Spleen (tissue), 11 donors: ENCODE results near the gene HMX2. TPM values are rescaled to one million over a fixed set of nuclear protein-coding genes. Genes with fewer than 3 reads are reported as not detected.
A peak's percentile ranks its signal among the peaks of the same experiment; 100 is the strongest.

Source experiments
- DNase-seq: peaks from one replicate; pipeline ENCODE4 v3.0.0-alpha.2; 2020
- H3K27ac ChIP-seq, 8 donors: fragments of 200-600 bp; sonication (generic) in 7 of 8; 1 replicate in 4 of 8; 2 replicates in 4 of 8; pipeline versions ENCODE4 v1.5.0 to v1.8.0; 2016 to 2021; ENCODE audit warnings: inconsistent platforms in 4 of 8, mild to moderate bottlenecking in 4 of 8, moderate library complexity in 1 of 8
- H3K27me3 ChIP-seq, 7 donors: fragments of 200-600 bp; sonication (generic) in 6 of 7; replicated peaks in 1 of 7; 1 replicate in 4 of 7; 2 replicates in 3 of 7; pipeline versions ENCODE4 v1.5.0 to v1.8.0; 2016 to 2021; ENCODE audit warnings: inconsistent platforms in 3 of 7, mild to moderate bottlenecking in 1 of 7
- H3K36me3 ChIP-seq, 6 donors: fragments of 200-600 bp; sonication (generic) in 5 of 6; 1 replicate in 4 of 6; 2 replicates in 2 of 6; pipeline versions ENCODE4 v1.5.0 to v1.8.0; 2016 to 2021; ENCODE audit warnings: inconsistent platforms in 2 of 6
- H3K4me1 ChIP-seq, 6 donors: fragments of 200-600 bp; sonication (generic) in 5 of 6; 1 replicate in 3 of 6; 2 replicates in 3 of 6; pipeline versions ENCODE4 v1.5.0 to v1.8.0; 2016 to 2021; ENCODE audit warnings: inconsistent platforms in 3 of 6
- H3K4me3 ChIP-seq, 8 donors: fragments of 200-600 bp; sonication (generic) in 7 of 8; 1 replicate in 4 of 8; 2 replicates in 4 of 8; pipeline versions ENCODE4 v1.5.0 to v1.8.0; 2016 to 2021; ENCODE audit warnings: inconsistent platforms in 4 of 8, mild to moderate bottlenecking in 4 of 8, moderate library complexity in 2 of 8
- H3K9me3 ChIP-seq, 8 donors: fragments of 200-600 bp; sonication (generic) in 7 of 8; 1 replicate in 4 of 8; 2 replicates in 4 of 8; pipeline versions ENCODE4 v1.5.0 to v1.8.0; 2016 to 2021; ENCODE audit warnings: inconsistent platforms in 4 of 8
- POLR2A ChIP-seq, 3 donors: fragments of 450-650 bp; IDR thresholded peaks; one replicate each; pipeline ENCODE4 v1.5.1; 2017; ENCODE audit warnings: antibody characterized with exemption in 3 of 3, mild to moderate bottlenecking in 1 of 3
- POLR2AphosphoS5 ChIP-seq, 3 donors: sonication (generic); formaldehyde crosslinking; IDR thresholded peaks; one replicate each; pipeline ENCODE4 v1.5.1; 2017; ENCODE audit warnings: antibody characterized with exemption in 3 of 3
- WGBS, 5 donors: extraction: QIAGEN DNeasy Blood & Tissue Kit in 3 of 5; methylation state at CpG; one replicate each; pipeline versions ENCODE4 v1.1.5 to v1.1.7; 2013 to 2018; 5-methylcytosine and 5-hydroxymethylcytosine counted together
- intact Hi-C: fragments of 100-400 bp; cut with DNase I; formaldehyde crosslinking; loops from one replicate; pipeline ENCODE4 v1.15.0; 2023; ENCODE audit warnings: low total_unique reads
- polyA plus RNA-seq, 3 donors: library from polyadenylated mRNA; stranded (reverse); fragments of 200-250 nt; gene quantifications; one replicate each; pipeline ENCODE4 v1.2.1, GENCODE V29; 2013
- total RNA-seq, 7 donors: library from RNA; depleted of rRNA in 3 of 7; stranded (reverse); fragments of >200 nt in 3 of 7; fragmentation: NEBNext Ultra II Directional in 4 of 7; extraction: Animal tissue kit (Norgen Biotek cat#: 25700) in 4 of 7; gene quantifications; one replicate each; pipeline versions ENCODE4 v1.1.0 to v1.2.1, GENCODE V29; 2016 to 2021
- TF ChIP-seq, protein P1 (sequence below), 11 experiments: fragments of 200-600 bp in 7 of 11; fragments of 450-650 bp in 4 of 11; sonication (generic) in 4 of 11; IDR thresholded peaks in 8 of 11; conservative IDR thresholded peaks in 3 of 11; 1 replicate in 7 of 11; 2 replicates in 4 of 11; pipeline versions ENCODE4 v1.4.0 to v1.8.0; 2016 to 2021; ENCODE audit warnings: antibody characterized with exemption in 11 of 11, inconsistent platforms in 4 of 11, mild to moderate bottlenecking in 1 of 11
- donor health status: healthy with polysubstance abuse.
- donor health status: DM: no; HTN: no; CAD: no; lungs with moderate emphysema.
- donor health status: DM: no; HTN: no; CAD: no.
- donor health status: Bipolar disorder and iron deficiency.
- donor health status: healthy.
- donor health status: DM: no; HTN: no; CAD: no.
- donor health status: DM: yes; HTN: yes; CAD: no.

HMX2 gene
- total and polyA plus RNA-seq, 10 donors: 0.08 TPM; not detected in 9

GRCh38 chr10:123136806-123137642 lies 10.9 kb upstream of the HMX2 start:
- peaks cover 40 to 83% (median 69%) of the 10 kb centered on the region in 6 donors for H3K4me1 ChIP-seq
- WGBS, 5 donors: 1 to 6% (median 4%) methylated on average over 28 to 83 of the region's 83 CpGs
- TF ChIP-seq, protein P1, sequence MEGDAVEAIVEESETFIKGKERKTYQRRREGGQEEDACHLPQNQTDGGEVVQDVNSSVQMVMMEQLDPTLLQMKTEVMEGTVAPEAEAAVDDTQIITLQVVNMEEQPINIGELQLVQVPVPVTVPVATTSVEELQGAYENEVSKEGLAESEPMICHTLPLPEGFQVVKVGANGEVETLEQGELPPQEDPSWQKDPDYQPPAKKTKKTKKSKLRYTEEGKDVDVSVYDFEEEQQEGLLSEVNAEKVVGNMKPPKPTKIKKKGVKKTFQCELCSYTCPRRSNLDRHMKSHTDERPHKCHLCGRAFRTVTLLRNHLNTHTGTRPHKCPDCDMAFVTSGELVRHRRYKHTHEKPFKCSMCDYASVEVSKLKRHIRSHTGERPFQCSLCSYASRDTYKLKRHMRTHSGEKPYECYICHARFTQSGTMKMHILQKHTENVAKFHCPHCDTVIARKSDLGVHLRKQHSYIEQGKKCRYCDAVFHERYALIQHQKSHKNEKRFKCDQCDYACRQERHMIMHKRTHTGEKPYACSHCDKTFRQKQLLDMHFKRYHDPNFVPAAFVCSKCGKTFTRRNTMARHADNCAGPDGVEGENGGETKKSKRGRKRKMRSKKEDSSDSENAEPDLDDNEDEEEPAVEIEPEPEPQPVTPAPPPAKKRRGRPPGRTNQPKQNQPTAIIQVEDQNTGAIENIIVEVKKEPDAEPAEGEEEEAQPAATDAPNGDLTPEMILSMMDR (IDR thresholded peaks at IDR 0.05 in 8 of 11, conservative IDR thresholded peaks at IDR 0.05 in 3 of 11): no peak
- TF ChIP-seq POLR2A (IDR thresholded peaks at IDR 0.05) (no peak), POLR2AphosphoS5 (IDR thresholded peaks at IDR 0.05) (no peak)

DNA sequence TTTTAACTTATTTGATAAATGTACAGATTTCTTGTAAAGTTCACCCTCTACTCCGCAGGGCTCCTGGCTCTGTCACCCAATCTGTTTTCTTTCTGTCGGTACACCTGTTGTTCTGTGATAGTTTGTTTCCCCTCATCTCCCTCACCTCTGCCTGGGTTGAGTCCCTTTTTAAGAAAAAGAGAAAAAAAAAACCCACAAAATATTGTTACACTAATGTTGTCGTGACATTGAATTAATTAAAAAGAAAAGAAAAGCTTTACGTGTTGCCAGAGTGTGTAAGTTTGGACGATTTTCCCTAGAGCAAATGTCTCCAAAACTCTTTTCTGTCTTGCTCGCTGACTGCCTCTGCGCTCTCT lies 8.8 kb upstream of the HMX2 start:
- intact Hi-C loops: no loop called here
- Histone ChIP-seq H3K9me3 (no peaks in the 10 kb centered on the region), H3K27ac (no peak overlapping the region), H3K27me3 (peaks cover 49 to 100% (median 100%) of the 10 kb centered on the region in 7 donors), H3K36me3 (no peaks in the 10 kb centered on the region), H3K4me3 (no peak overlapping the region), H3K4me1 (peaks cover 29 to 81% (median 65%) of the 10 kb centered on the region in 6 donors)
- TF ChIP-seq POLR2AphosphoS5 (IDR thresholded peaks at IDR 0.05) (no peak), POLR2A (IDR thresholded peaks at IDR 0.05) (no peak)
- TF ChIP-seq, protein P1 (IDR thresholded peaks at IDR 0.05 in 8 of 11, conservative IDR thresholded peaks at IDR 0.05 in 3 of 11): no peak
- DNase-seq: no peak
- 6 to 16% (median 10%) methylated on average over 7 of the region's 7 CpGs for WGBS, 5 donors

More at GRCh38 chr10:123136806-123137642, 10.9 kb upstream of the HMX2 start:
- no peak for DNase-seq
- Histone ChIP-seq H3K27me3 (peaks cover 52 to 100% (median 100%) of the 10 kb centered on the region in 7 donors), H3K36me3 (no peaks in the 10 kb centered on the region), H3K4me3 (peak overlapping the region in 7 of 8 donors; percentile 19 to 70 (median 48)), H3K27ac (no peak overlapping the region), H3K9me3 (no peaks in the 10 kb centered on the region)
- intact Hi-C loops: no loop called here

GRCh38 chr10:123139521-123140163 lies 8.3 kb upstream of the HMX2 start:
- Histone ChIP-seq H3K4me3 (peak overlapping the region in 2 of 8 donors; percentile 4 to 24), H3K27ac (no peak overlapping the region), H3K36me3 (no peaks in the 10 kb centered on the region), H3K4me1 (peaks cover 27 to 78% (median 65%) of the 10 kb centered on the region in 6 donors), H3K9me3 (no peaks in the 10 kb centered on the region), H3K27me3 (peaks cover 44 to 100% (median 100%) of the 10 kb centered on the region in 7 donors)
- no peak for TF ChIP-seq POLR2A (IDR thresholded peaks at IDR 0.05)
- peak in 1 of 3 donors; percentile 18 for TF ChIP-seq POLR2AphosphoS5 (IDR thresholded peaks at IDR 0.05)
- no peak for DNase-seq
- 4 to 14% (median 7%) methylated on average over 24 to 32 of the region's 32 CpGs for WGBS, 5 donors
- intact Hi-C loops: no loop called here

DNA sequence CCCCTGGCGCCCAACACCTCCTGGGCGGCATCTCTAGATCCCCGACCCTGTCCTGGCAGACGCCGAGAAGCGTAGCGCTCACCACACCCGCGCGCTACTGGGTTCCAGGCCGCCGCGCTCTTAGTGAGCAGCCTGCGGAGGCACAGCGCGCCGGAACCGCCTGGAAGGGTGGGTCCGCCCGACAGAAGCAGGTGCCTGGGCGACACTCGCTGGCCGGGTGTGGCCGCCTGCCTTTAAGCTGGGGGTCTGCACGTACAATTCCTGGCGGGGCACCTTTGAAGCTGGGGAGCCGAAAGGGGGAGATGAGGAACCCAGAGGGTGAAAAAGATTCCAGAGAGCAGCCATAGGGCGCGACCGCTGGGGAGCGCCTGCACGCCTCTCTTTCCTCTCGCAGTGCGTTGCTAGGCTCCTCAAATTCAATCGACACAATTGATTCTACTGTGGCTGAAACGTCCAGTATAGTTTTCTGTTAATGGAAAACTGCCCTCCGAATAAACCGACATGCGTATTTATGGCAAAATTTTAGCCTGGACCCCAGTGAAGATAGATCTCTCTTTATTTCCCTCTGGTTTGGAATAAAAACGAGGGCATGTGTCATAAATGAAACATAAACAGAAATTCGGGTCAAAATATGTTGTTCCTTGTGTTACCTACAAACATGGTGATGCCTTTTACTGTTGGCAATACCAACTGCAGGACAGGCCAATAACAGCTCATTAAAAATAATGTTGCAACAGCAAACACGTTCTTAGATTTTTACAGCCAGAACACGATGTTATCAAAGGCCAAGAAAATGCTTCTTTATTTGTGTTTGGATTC lies 7.6 kb upstream of the HMX2 start:
- DNase-seq: no peak
- no peaks in the 10 kb centered on the region for H3K9me3 ChIP-seq
- WGBS, 5 donors: 5 to 10% (median 6%) methylated on average over 17 to 43 of the region's 43 CpGs
- H3K36me3 ChIP-seq: no peaks in the 10 kb centered on the region
- intact Hi-C loops: no loop called here
- peak overlapping the region in 2 of 8 donors; percentile 4 to 24 for H3K4me3 ChIP-seq
- H3K27ac ChIP-seq: no peak overlapping the region
- H3K27me3 ChIP-seq: peaks cover 36 to 100% (median 100%) of the 10 kb centered on the region in 7 donors
- peaks cover 22 to 78% (median 65%) of the 10 kb centered on the region in 6 donors for H3K4me1 ChIP-seq
- TF ChIP-seq POLR2AphosphoS5 (IDR thresholded peaks at IDR 0.05): no peak
- TF ChIP-seq, protein P1 (IDR thresholded peaks at IDR 0.05 in 8 of 11, conservative IDR thresholded peaks at IDR 0.05 in 3 of 11): no peak
- no peak for TF ChIP-seq POLR2A (IDR thresholded peaks at IDR 0.05)
